Endothelial cell of umbilical vein (primary cell): ENCODE measurements around the gene MAP3K4. TPM values are rescaled to one million over a fixed set of nuclear protein-coding genes. Genes with fewer than 3 reads are reported as not detected.

Experiments
- BruUV-seq: library from RNA; stranded (reverse); fragments of 400-500 nt; replicated peaks from 2 replicates; lab custom pipeline; 2021; lab: Mats Ljungman, UMichigan
- CTCF ChIA-PET: fragments of 300-600, 350-600 bp; sonication (Branson Sonifier 250); formaldehyde crosslinking; loops from one replicate; lab custom pipeline; 2021; ENCODE audit warnings: antibody characterized with exemption, inconsistent platforms; lab: Charles Lee
- POLR2A ChIA-PET: fragments of 300-600, 350-600 bp; sonication (Branson Sonifier 250); formaldehyde crosslinking; loops from one replicate; lab custom pipeline; 2021; ENCODE audit warnings: antibody characterized with exemption, inconsistent platforms; lab: Charles Lee
- DNase-seq: peaks from one replicate; pipeline ENCODE4 v3.0.0-alpha.2; 2011; ENCODE audit warnings: low read depth, low spot score
- FAIRE-seq: peaks from 2 replicates; lab custom pipeline; 2011; peaks lifted over from hg19 to GRCh38; lab: Jason Lieb, UNC
- H2AFZ ChIP-seq: 2 replicates; pipeline ENCODE4 v1.6.0; 2012; ENCODE audit warnings: low read depth, low read length, control low read depth, inconsistent platforms
- H3K27ac ChIP-seq: 2 replicates; pipeline ENCODE4 v1.5.1; 2011; ENCODE audit warnings: low read depth, mild to moderate bottlenecking, control low read depth, low read length, moderate library complexity; ENCODE audit not compliant: insufficient read depth
- H3K27me3 ChIP-seq, 2 experiments: 2 replicates each; pipeline versions ENCODE4 v1.6.0 to v1.6.1; 2011; ENCODE audit warnings: low read length in 2 of 2, mixed read lengths in 1 of 2; ENCODE audit not compliant: control insufficient read depth in 2 of 2, insufficient read depth in 2 of 2
- H3K36me3 ChIP-seq, 2 experiments: 2 replicates in 1 of 2; 3 replicates in 1 of 2; pipeline ENCODE4 v1.5.1; 2011; ENCODE audit warnings: low read length in 2 of 2, mild to moderate bottlenecking in 1 of 2, moderate library complexity in 1 of 2; ENCODE audit not compliant: control insufficient read depth in 2 of 2, insufficient read depth in 2 of 2; ENCODE audit errors: extremely low read depth in 1 of 2
- H3K4me1 ChIP-seq: 3 replicates; pipeline ENCODE4 v1.5.1; 2011; ENCODE audit warnings: mild to moderate bottlenecking, low read length; ENCODE audit not compliant: control insufficient read depth, insufficient read depth; ENCODE audit errors: extremely low read depth
- H3K4me2 ChIP-seq: 2 replicates; pipeline ENCODE4 v1.6.1; 2011; ENCODE audit warnings: low read length, control low read depth, mixed read lengths; ENCODE audit not compliant: insufficient read depth
- H3K4me3 ChIP-seq, 3 experiments: fragments of 200-600 bp in 1 of 3; sonication (generic), shearing (Covaris generic) in 1 of 3; replicated peaks in 1 of 3; 2 replicates each; pipeline ENCODE4 v1.5.1; 2011 to 2016; ENCODE audit warnings: control low read depth in 3 of 3, low read length in 3 of 3, mild to moderate bottlenecking in 2 of 3, inconsistent platforms in 1 of 3, low read depth in 1 of 3, moderate library complexity in 1 of 3; ENCODE audit not compliant: insufficient read depth in 1 of 3
- H3K79me2 ChIP-seq: 2 replicates; pipeline ENCODE4 v1.6.0; 2012; ENCODE audit warnings: low read length, inconsistent platforms; ENCODE audit not compliant: control insufficient read depth, insufficient read depth
- H3K9ac ChIP-seq: replicated peaks from 2 replicates; pipeline ENCODE3; 2011; ENCODE audit warnings: low read length, control low read depth; ENCODE audit not compliant: insufficient read depth; ENCODE audit errors: extremely low read depth
- H3K9me1 ChIP-seq: replicated peaks from 3 replicates; pipeline ENCODE4 v1.6.0; 2011; ENCODE audit warnings: mild to moderate bottlenecking, low read length; ENCODE audit not compliant: control insufficient read depth, insufficient read depth; ENCODE audit errors: extremely low read depth
- H3K9me3 ChIP-seq: replicated peaks from 2 replicates; pipeline ENCODE4 v1.5.1; 2012; ENCODE audit warnings: low read length, inconsistent platforms; ENCODE audit not compliant: control insufficient read depth, insufficient read depth
- H4K20me1 ChIP-seq: replicated peaks from 2 replicates; pipeline ENCODE3; 2011; ENCODE audit warnings: mild to moderate bottlenecking, low read length; ENCODE audit not compliant: control insufficient read depth, insufficient read depth; ENCODE audit errors: extremely low read depth
- EZH2 ChIP-seq: IDR thresholded peaks from 2 replicates; pipeline ENCODE4 v1.6.1; 2012; ENCODE audit warnings: borderline replicate concordance, low read depth, mild to moderate bottlenecking, moderate library complexity, low read length, inconsistent platforms; ENCODE audit not compliant: severe bottlenecking
- FOS ChIP-seq: IDR thresholded peaks from 2 replicates; pipeline ENCODE4 v1.6.1; 2011; ENCODE audit warnings: mild to moderate bottlenecking, low read length, moderate library complexity, borderline replicate concordance; ENCODE audit not compliant: insufficient read depth
- GATA2 ChIP-seq: IDR thresholded peaks from 2 replicates; pipeline ENCODE4 v1.7.0; 2011; ENCODE audit warnings: low read depth, mild to moderate bottlenecking, moderate library complexity, mixed read lengths, low read length; ENCODE audit not compliant: insufficient read length, insufficient read depth
- JUN ChIP-seq: IDR thresholded peaks from 2 replicates; pipeline ENCODE4 v1.6.1; 2011; ENCODE audit warnings: borderline replicate concordance, low read depth; ENCODE audit not compliant: insufficient read length, insufficient read depth
- MAX ChIP-seq: IDR thresholded peaks from 2 replicates; pipeline ENCODE4 v1.6.1; 2011; ENCODE audit not compliant: insufficient read depth, insufficient read length
- MYC ChIP-seq: IDR thresholded peaks from one replicate; pipeline ENCODE4 v1.6.1; 2011; ENCODE audit warnings: mild to moderate bottlenecking, low read depth, low read length
- POLR2A ChIP-seq: IDR thresholded peaks from 2 replicates; pipeline ENCODE4 v1.6.1; 2012; ENCODE audit warnings: low read depth, mild to moderate bottlenecking, control low read depth, low read length
- POLR2AphosphoS5 ChIP-seq: IDR thresholded peaks from 2 replicates; pipeline ENCODE4 v1.6.1; 2012; ENCODE audit warnings: low read depth, mild to moderate bottlenecking, control low read depth, low read length, moderate library complexity; ENCODE audit not compliant: insufficient read depth
- dilution Hi-C: fragments of 300-500 bp; cut with MboI; formaldehyde crosslinking; loops from one replicate; pipeline ENCODE4 v1.15.0; 2019; ENCODE audit warnings: low sequenced_read_pairs; ENCODE audit not compliant: extremely low pct_ligation_motif_present
- intact Hi-C: fragments of 100-400 bp; cut with micrococcal nuclease; formaldehyde crosslinking; loops from one replicate; pipeline ENCODE4 v1.10.0; 2022
- polyA plus RNA-seq, 4 experiments: library from polyadenylated mRNA; depleted of rRNA in 3 of 4; stranded (reverse) in 3 of 4; unstranded in 1 of 4; fragments of >200 nt; gene quantifications; 2 replicates each; pipeline versions ENCODE4 v1.2.1 to v1.2.3, GENCODE V29; 2011 to 2012; ENCODE audit warnings: missing spikeins in 1 of 4
- total RNA-seq: library from RNA; stranded (reverse); gene quantifications from 2 replicates; pipeline ENCODE4 v1.2.3, GENCODE V29; 2021
- TF ChIP-seq, protein P1 (sequence below), 2 donors: IDR thresholded peaks; 1 replicate in 1 of 2; 2 replicates in 1 of 2; pipeline ENCODE4 v1.5.1; 2011; ENCODE audit warnings: low read length in 2 of 2, mild to moderate bottlenecking in 2 of 2, moderate library complexity in 2 of 2, control low read depth in 1 of 2, inconsistent platforms in 1 of 2, low read depth in 1 of 2; ENCODE audit not compliant: insufficient read depth in 1 of 2; ENCODE audit errors: extremely low read depth in 1 of 2

Gene MAP3K4
- total and polyA plus RNA-seq, 2 donors (not counting 3 experiments of a cell fraction or from before 2014, with no cell fraction given) = 10.8 to 42.3 TPM

DNA sequence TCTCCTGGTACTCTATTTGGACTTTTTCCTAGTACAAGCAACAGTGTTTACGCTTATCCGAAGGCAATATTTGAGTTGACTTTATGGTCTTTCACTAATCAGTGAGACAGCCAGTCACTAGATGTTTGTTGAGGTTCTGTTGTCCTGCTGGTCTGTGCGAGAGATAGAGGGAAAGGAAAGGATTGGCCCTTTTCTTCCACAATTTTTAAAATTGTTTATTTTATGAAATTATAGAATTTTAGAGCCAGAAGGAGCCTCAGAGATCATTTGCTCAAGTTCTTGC is 44.4 kb downstream of the MAP3K4 start:
- no TSS peak for BruUV-seq
- TF ChIP-seq GATA2 = no peak
- no peak for TF ChIP-seq POLR2AphosphoS5
- TF ChIP-seq, protein P1, sequence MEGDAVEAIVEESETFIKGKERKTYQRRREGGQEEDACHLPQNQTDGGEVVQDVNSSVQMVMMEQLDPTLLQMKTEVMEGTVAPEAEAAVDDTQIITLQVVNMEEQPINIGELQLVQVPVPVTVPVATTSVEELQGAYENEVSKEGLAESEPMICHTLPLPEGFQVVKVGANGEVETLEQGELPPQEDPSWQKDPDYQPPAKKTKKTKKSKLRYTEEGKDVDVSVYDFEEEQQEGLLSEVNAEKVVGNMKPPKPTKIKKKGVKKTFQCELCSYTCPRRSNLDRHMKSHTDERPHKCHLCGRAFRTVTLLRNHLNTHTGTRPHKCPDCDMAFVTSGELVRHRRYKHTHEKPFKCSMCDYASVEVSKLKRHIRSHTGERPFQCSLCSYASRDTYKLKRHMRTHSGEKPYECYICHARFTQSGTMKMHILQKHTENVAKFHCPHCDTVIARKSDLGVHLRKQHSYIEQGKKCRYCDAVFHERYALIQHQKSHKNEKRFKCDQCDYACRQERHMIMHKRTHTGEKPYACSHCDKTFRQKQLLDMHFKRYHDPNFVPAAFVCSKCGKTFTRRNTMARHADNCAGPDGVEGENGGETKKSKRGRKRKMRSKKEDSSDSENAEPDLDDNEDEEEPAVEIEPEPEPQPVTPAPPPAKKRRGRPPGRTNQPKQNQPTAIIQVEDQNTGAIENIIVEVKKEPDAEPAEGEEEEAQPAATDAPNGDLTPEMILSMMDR (IDR thresholded peaks at IDR 0.05; ENCODE audit: extremely low read depth in 1 of 2, insufficient read depth in 1 of 2, low read depth in 1 of 2, low read length in 2 of 2) = no peak
- TF ChIP-seq JUN = no peak
- TF ChIP-seq MYC = no peak
- TF ChIP-seq MAX = no peak
- no peak for TF ChIP-seq EZH2
- no peak for TF ChIP-seq FOS
- no peak for TF ChIP-seq POLR2A
- intact Hi-C loops (no loop called here), dilution Hi-C loops (no loop called here)
- H3K4me1 ChIP-seq = peaks cover 4% of the 10 kb centered on the region
- H3K9me3 ChIP-seq = no peaks in the 10 kb centered on the region
- no peak for DNase-seq
- H3K27me3 ChIP-seq = no peaks in the 10 kb centered on the region
- no peaks in the 10 kb centered on the region for H3K9me1 ChIP-seq
- H3K36me3 ChIP-seq = peaks cover 0 to 4% of the 10 kb centered on the region in 2 experiments
- peaks cover 21% of the 10 kb centered on the region for H3K79me2 ChIP-seq
- ChIA-PET POLR2A (no interaction called here), CTCF (interaction anchor here (0.7 to 0.9 kb wide), 2 partner anchors 23 to 53 kb away, joined by 3 read pairs; no protein-coding TSS in a partner anchor)
- no peak overlapping the region for H3K9ac ChIP-seq
- no peaks in the 10 kb centered on the region for H4K20me1 ChIP-seq
- H3K4me3 ChIP-seq = no peak overlapping the region
- no peak for FAIRE-seq
- no peak overlapping the region for H3K27ac ChIP-seq
- no peak overlapping the region for H3K4me2 ChIP-seq
- H2AFZ ChIP-seq = no peak overlapping the region
